Gastroesophageal sphincter (tissue), 4 donors: ENCODE measurements around the gene BARHL2. TPM values are rescaled to one million over a fixed set of nuclear protein-coding genes. Genes with fewer than 3 reads are reported as not detected.

ENCODE experiments used
- ATAC-seq: fragments of 150-250 bp; one replicate; pipeline ENCODE4 v1.9.1; 2016; ENCODE audit warnings: mild to moderate bottlenecking, moderate library complexity
- H3K27ac ChIP-seq, 4 donors: fragments of 200-600 bp; sonication (generic) in 3 of 4; 1 replicate in 3 of 4; 2 replicates in 1 of 4; pipeline ENCODE4 v1.5.1; 2016 to 2019
- H3K27me3 ChIP-seq: fragments of 200-600 bp; sonication (generic); one replicate; pipeline ENCODE4 v1.5.1; 2019
- H3K36me3 ChIP-seq, 2 donors: fragments of 200-600 bp; sonication (generic); one replicate each; pipeline ENCODE4 v1.5.1; 2019; ENCODE audit warnings: control low read depth in 1 of 2
- H3K4me1 ChIP-seq, 3 donors: fragments of 200-600 bp; sonication (generic); 1 replicate in 2 of 3; 2 replicates in 1 of 3; pipeline ENCODE4 v1.5.1; 2016 to 2019; ENCODE audit warnings: control low read depth in 2 of 3
- H3K4me3 ChIP-seq, 2 donors: fragments of 200-600 bp; sonication (generic); one replicate each; pipeline ENCODE4 v1.5.1; 2019; ENCODE audit warnings: mild to moderate bottlenecking in 1 of 2, moderate library complexity in 1 of 2
- H3K9me3 ChIP-seq, 3 donors: fragments of 200-600 bp; sonication (generic); one replicate each; pipeline ENCODE4 v1.5.1; 2017 to 2019; ENCODE audit warnings: control low read depth in 2 of 3
- EP300 ChIP-seq: sonication (generic); formaldehyde crosslinking; IDR thresholded peaks from one replicate; pipeline ENCODE4 v1.6.1; 2017; ENCODE audit warnings: antibody characterized with exemption, mild to moderate bottlenecking
- POLR2A ChIP-seq, 2 donors: fragments of 450-650 bp; IDR thresholded peaks; one replicate each; pipeline ENCODE4 v1.6.1; 2017; ENCODE audit warnings: antibody characterized with exemption in 2 of 2, mild to moderate bottlenecking in 2 of 2, moderate library complexity in 1 of 2
- POLR2AphosphoS5 ChIP-seq: sonication (generic); formaldehyde crosslinking; IDR thresholded peaks from one replicate; pipeline ENCODE4 v1.6.1; 2017; ENCODE audit warnings: antibody characterized with exemption
- WGBS, 2 donors: methylation state at CpG; one replicate each; pipeline ENCODE4 v1.1.5; 2018; ENCODE audit warnings: low coverage in 1 of 2; 5-methylcytosine and 5-hydroxymethylcytosine counted together
- total RNA-seq, 4 donors: library from RNA; depleted of rRNA; stranded (reverse); fragments of >200 nt; gene quantifications; one replicate each; pipeline ENCODE4 v1.1.0, GENCODE V29; 2016
- TF ChIP-seq, protein P1 (sequence below), 4 experiments: fragments of 200-600 bp in 2 of 4; fragments of 450-650 bp in 2 of 4; sonication (generic) in 1 of 4; IDR thresholded peaks; one replicate each; pipeline ENCODE4 v1.5.1; 2017 to 2019; ENCODE audit warnings: antibody characterized with exemption in 4 of 4, mild to moderate bottlenecking in 2 of 4, moderate library complexity in 2 of 4

BARHL2 gene
- total RNA-seq, 4 donors from 2014 or later, result not detected

GRCh38 chr1:90705956-90706355, 11.1 kb downstream of the BARHL2 start:
- Histone ChIP-seq H3K4me1 (peaks cover 0 to 21% (median 8%) of the 10 kb centered on the region in 3 donors), H3K27ac (no peak overlapping the region), H3K36me3 (no peaks in the 10 kb centered on the region), H3K4me3 (no peak overlapping the region), H3K27me3 (peaks cover 99% of the 10 kb centered on the region), H3K9me3 (no peaks in the 10 kb centered on the region)
- TF ChIP-seq POLR2AphosphoS5, result no peak
- TF ChIP-seq POLR2A (IDR thresholded peaks at IDR 0.05), result no peak
- TF ChIP-seq, protein P1, sequence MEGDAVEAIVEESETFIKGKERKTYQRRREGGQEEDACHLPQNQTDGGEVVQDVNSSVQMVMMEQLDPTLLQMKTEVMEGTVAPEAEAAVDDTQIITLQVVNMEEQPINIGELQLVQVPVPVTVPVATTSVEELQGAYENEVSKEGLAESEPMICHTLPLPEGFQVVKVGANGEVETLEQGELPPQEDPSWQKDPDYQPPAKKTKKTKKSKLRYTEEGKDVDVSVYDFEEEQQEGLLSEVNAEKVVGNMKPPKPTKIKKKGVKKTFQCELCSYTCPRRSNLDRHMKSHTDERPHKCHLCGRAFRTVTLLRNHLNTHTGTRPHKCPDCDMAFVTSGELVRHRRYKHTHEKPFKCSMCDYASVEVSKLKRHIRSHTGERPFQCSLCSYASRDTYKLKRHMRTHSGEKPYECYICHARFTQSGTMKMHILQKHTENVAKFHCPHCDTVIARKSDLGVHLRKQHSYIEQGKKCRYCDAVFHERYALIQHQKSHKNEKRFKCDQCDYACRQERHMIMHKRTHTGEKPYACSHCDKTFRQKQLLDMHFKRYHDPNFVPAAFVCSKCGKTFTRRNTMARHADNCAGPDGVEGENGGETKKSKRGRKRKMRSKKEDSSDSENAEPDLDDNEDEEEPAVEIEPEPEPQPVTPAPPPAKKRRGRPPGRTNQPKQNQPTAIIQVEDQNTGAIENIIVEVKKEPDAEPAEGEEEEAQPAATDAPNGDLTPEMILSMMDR (IDR thresholded peaks at IDR 0.05), result no peak
- TF ChIP-seq EP300, result no peak
- no peak for ATAC-seq
- WGBS, 2 donors, result 0 to 4% methylated on average over 6 to 8 of the region's 8 CpGs

DNA sequence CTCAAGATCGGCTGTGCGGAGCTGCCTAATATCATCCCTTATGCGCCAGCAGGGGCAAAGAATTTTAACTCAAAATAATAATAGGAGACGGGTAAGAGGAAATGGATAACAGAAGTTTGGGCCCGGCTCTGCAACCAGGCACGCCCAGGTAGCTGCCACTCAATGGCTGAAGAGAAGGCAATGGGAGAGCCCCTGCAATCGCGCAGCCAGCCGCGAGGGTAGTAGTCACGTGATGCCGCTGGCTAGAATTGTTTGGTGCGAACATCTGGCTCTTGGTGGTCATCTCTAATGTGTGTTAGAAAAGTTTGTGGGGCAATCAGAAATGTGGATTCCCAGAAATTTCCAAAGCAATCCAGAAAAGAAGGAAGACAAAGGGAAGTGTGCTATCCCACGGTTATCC, 12.3 kb downstream of the BARHL2 start:
- Histone ChIP-seq H3K27ac (no peak overlapping the region), H3K4me1 (peaks cover 0 to 18% (median 8%) of the 10 kb centered on the region in 3 donors), H3K36me3 (no peaks in the 10 kb centered on the region), H3K27me3 (peaks cover 98% of the 10 kb centered on the region), H3K9me3 (no peaks in the 10 kb centered on the region), H3K4me3 (no peak overlapping the region)
- no peak for ATAC-seq
- TF ChIP-seq, protein P1 (IDR thresholded peaks at IDR 0.05), result no peak
- TF ChIP-seq EP300 (no peak), POLR2A (IDR thresholded peaks at IDR 0.05) (no peak), POLR2AphosphoS5 (no peak)
- 8 to 13% methylated on average over 10 to 14 of the region's 14 CpGs for WGBS, 2 donors

DNA sequence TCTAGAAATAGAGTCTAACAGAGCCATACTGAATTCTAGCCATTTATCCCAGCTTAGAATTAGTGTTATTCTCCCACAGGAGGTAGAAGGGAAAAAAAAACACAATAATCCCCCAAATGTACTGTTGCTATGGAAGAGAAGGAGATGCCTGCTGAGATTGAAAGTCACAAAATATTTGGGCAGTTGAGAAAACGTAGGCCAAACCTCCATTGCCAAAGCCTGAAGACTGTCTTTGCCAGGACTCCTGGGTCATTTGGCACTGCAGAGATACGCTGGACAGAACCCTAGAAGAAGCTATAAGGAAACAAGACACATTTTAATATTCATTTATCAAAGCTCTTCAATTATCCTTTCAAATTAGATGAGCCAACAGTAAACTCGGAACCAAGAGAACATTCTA, 22.3 kb downstream of the BARHL2 start:
- 58 to 70% methylated on average over 3 of the region's 3 CpGs for WGBS, 2 donors
- H3K27me3 ChIP-seq, result peaks cover 38% of the 10 kb centered on the region
- no peak overlapping the region for H3K27ac ChIP-seq
- no peaks in the 10 kb centered on the region for H3K4me1 ChIP-seq
- TF ChIP-seq POLR2AphosphoS5 (no peak), POLR2A (IDR thresholded peaks at IDR 0.05) (no peak), EP300 (no peak)
- TF ChIP-seq, protein P1 (IDR thresholded peaks at IDR 0.05), result no peak
- no peak for ATAC-seq
- no peak overlapping the region for H3K4me3 ChIP-seq
- H3K36me3 ChIP-seq, result no peaks in the 10 kb centered on the region
- no peaks in the 10 kb centered on the region for H3K9me3 ChIP-seq

GRCh38 chr1:90687747-90688146, 29.4 kb downstream of the BARHL2 start:
- no peaks in the 10 kb centered on the region for H3K36me3 ChIP-seq
- no peaks in the 10 kb centered on the region for H3K9me3 ChIP-seq
- TF ChIP-seq, protein P1 (IDR thresholded peaks at IDR 0.05), result no peak
- no peak for TF ChIP-seq POLR2AphosphoS5
- no peak overlapping the region for H3K27ac ChIP-seq
- no peak for ATAC-seq
- no peaks in the 10 kb centered on the region for H3K4me1 ChIP-seq
- peaks cover 22% of the 10 kb centered on the region for H3K27me3 ChIP-seq
- H3K4me3 ChIP-seq, result no peak overlapping the region
- 83 to 94% methylated on average over 3 of the region's 3 CpGs for WGBS, 2 donors

DNA sequence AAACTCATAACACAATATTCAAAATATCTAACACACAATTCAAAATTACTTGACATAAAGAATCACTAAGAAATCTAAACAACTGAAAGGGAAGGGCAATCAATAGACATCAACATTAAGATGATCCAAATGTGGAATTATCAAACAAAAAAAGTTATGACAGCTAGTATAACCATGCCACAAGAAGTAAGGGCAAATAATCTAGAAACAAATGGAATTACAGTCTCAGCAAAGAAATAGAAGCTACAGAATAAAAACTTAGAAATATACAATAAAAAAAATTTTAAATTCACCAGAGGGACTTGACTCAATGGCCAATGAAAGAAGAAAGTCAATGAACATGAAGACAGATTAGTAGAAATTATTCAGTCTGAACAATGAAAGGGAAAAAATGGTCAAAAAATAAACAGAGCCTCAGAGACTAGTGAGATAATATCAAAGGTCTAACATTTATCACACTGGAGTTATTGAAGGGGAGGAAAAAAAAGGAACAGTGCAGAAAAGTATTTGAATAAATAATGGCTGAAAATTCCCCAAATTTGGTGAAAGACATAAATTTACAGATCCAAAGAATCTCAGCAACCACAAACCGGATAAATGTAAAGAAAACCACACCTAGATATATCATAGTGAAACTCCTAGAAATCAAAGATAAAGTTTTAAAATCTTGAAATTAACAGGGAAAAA, 41.8 kb downstream of the BARHL2 start:
- 87 to 100% methylated on average over 1 of the region's 1 CpG for WGBS, 2 donors
- no peak overlapping the region for H3K27ac ChIP-seq
- H3K36me3 ChIP-seq, result no peaks in the 10 kb centered on the region
- TF ChIP-seq POLR2A (IDR thresholded peaks at IDR 0.05) (no peak), POLR2AphosphoS5 (no peak), EP300 (no peak)
- TF ChIP-seq, protein P1 (IDR thresholded peaks at IDR 0.05), result no peak
- no peaks in the 10 kb centered on the region for H3K4me1 ChIP-seq
- no peak for ATAC-seq
- H3K4me3 ChIP-seq, result no peak overlapping the region
- H3K27me3 ChIP-seq, result peaks cover 10% of the 10 kb centered on the region
- peaks cover 0 to 16% (median 0%) of the 10 kb centered on the region in 3 donors for H3K9me3 ChIP-seq
